ENCODE measurements around the gene TUBGCP3.

The TUBGCP3 gene

DNA sequence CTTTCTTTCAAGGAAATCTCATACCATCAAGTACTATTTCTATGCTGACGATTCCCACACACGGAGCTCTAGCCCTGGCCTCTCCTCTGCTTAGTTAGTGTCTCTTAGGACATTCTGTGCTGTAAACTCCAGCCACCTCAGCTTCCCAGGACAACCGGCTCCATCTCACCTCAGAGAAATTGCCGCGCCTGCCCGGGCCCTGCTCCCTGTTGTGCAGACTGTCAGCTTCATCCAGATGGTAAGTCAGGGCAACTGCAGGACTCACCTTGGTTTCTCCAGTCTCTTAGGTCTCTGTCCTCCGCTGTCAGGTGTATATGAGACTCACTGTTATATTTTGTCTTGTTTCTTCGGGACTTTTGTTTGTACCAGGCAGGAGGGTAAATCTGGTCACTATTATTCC lies 113.1 kb downstream of the TUBGCP3 start:
- no peak for DNase-seq

DNA sequence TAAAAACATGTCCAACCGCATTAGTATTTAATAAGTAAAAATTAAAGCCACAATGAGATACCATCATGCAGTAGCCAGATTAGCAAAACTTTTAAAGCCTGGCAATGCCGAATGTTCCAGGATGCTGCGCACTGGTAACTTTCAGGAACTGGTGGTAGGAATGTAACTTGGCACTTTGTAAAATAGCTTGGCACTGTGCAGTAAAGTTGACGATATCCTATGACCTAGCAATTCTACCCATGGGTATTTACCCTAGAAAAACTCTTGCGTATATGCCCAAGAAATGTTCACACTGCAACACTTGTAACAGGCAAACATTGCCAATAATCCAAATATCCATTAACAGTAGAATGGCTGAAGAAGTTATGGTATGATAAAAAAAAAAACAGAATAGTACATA lies 114.1 kb downstream of the TUBGCP3 start:
- DNase-seq, result no peak

DNA sequence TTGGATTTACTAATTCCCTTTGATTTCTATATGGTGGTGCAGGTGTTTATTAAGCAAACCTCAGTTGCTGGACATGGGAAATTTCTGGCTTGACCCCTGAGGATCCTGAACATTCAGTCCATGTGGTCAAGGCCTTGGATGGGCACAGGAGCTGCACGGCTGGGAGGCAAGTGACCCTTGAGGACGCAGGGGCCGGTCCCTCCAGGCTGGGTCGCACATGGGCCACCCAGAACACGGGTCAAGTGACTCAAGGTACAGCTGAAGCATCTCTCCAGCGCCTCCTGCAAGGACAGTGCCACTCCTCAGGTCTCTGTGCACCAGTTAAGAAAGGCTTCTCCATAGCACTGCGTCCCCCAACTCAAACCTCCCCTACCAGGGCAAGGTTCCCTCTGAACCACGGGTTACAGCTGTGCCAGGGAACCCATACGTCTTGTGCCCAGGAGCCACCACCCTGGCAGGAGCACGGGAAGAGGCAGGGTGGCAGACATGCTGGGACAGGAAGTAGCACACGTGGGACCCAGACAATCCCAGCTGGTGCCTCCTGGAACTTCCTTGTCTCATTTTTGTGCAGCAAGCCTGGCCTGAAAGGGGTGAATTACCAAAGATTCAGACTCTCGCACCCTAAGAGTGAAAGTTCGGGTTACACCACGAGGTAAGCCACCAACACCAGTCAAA lies 118.7 kb downstream of the TUBGCP3 start:
- DNase-seq, result no peak

GRCh38 chr13:112468069-112468468 lies 119.9 kb downstream of the TUBGCP3 start:
- DNase-seq, result no peak

- no peak for DNase-seq
Measured at GRCh38 chr13:112467236-112467635, 120.7 kb downstream of the TUBGCP3 start.

- no peak for DNase-seq
Measured at GRCh38 chr13:112466132-112467058, 121.6 kb downstream of the TUBGCP3 start.

DNA sequence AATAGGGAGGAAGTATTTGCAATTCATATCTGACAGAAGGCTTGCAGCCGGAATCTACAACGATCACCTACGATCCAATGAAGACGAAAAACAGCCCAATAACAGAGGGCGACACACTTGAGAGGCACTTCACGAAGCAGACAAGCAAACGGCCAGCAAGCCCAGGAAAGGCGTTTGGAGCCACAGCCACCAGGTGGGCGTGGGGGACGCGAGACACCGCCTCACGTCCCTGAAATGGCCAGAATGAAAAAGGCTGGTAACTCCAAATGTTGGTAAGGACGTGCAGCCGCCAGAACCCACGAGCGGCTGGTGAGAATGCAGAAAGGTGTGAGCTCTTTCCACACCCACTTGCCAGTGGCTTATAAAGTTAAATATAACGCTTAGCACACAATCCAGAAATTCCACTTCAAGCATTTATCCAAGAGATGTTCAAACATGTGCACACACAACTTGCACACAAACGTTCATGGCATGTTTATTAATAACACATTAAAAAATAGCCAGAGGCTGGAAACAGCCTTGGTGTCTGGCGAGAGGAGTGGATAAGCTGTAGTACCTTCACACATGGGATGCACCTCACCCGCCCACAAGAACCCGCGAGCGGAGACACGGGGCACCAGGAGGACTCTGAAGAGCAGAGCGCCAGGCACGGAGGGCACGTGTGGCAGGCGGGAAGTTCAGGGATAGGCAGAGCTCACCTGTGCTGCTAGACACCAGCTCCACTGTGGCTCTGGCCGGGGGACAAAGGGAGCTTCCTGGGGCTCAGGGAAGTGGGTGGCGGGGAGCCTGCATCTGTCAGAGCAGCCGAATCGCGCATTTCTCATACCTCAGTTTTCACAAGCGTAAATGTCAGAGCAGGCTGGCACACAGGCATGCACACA lies 122.5 kb downstream of the TUBGCP3 start:
- no peak for DNase-seq

DNA sequence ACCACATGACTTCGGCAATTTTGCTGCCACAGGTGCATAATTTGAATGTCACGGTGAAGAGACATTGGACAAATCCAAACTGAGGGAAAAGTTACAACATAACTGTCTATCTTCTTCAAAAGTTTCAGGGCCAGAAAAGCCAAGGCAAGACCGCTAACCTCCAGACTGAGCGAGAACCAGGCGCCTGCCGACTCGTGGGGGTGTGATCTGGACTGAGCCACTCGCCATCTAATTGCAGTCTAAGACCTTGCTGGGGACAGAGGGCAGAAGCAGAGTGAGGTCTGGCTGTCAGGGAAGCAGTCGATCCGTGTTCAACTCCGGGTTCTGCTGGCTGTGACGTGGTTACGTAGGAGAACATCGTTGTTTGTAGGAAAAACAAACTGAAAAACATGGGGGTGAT lies 123.2 kb downstream of the TUBGCP3 start:
- no peak for DNase-seq

GRCh38 chr13:112462408-112462807 lies 125.5 kb downstream of the TUBGCP3 start:
- DNase-seq, result no peak

- no peak for DNase-seq
Measured at GRCh38 chr13:112457485-112457884, 130.5 kb downstream of the TUBGCP3 start.

- DNase-seq, result no peak
Measured at GRCh38 chr13:112457081-112457480, 130.9 kb downstream of the TUBGCP3 start.

DNA sequence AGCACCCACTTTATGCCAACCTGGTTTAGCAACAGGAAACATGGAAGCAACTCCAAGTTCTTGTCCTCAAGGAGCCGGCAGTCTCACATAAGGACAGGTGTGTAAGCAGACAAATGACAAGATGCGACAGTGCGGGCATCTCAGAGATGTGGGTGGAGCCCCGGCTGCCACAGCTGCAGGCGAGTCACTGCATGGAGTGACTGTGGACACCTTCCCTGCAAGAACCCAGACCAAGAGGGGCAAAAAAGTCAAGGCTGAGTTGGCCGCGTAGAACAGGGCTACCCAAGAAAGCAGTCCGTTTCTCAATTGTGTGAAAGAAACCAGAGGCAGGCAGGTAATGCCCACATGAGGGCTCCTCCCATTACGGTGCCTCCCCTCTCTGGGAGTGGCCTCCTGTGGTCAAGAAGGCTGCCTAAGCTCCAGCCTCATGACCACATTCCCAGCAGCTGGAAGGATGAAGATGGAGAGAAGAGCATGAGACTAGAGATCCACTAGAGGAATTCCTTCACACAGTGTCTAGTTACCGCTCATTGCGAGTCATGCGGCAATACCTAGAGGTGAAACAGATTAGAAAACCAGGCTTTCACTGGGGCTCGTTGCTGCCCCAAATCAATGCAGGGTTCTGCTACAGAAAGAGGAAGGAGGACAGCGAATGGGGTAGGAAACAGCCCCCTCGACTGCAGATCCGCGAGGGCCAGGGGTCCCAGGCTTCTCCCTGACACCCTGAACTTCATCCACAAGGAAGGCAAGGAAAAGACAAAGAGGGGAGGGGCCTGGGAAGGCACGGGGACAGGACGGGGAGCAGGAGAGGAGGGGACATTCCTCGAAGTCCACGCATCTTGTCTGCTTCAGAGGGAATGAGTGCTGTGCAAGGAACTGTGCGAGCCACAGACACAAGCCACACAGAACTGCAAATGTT lies 131.6 kb downstream of the TUBGCP3 start:
- DNase-seq, result no peak

GRCh38 chr13:112455476-112456059 lies 132.4 kb downstream of the TUBGCP3 start:
- no peak for DNase-seq

DNA sequence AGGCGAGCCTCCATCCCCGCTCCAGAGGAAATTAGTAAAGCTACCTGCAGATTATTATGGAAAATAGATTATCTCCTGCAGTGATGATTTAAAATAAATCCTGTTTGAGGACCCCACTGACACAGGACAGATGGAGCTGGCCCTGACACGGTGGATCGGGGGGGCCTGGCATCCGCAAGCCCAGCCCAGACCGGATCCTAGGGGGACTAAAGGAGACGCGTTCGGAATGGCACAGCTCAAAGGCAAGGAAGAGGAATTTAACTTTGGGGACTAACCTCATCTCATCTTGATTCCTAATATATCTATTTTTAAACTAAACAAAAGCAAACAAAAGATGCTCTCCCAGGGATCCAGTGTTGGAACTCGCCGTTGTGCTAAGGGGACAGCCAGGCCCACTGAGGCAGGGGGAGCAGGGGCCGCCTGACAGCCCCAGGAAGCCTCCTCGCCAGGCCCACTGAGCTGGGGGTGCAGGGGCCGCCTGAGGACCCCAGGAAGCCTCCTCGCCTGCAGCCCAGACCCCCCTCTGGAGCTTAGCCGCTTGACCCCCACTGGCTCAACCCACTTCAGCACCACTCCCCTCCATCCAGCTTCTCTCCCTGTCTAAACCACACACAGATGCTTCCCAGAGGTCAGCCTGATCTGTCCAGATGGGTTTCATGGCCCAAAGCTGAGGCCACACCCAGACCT lies 133.2 kb downstream of the TUBGCP3 start:
- DNase-seq, result no peak

DNA sequence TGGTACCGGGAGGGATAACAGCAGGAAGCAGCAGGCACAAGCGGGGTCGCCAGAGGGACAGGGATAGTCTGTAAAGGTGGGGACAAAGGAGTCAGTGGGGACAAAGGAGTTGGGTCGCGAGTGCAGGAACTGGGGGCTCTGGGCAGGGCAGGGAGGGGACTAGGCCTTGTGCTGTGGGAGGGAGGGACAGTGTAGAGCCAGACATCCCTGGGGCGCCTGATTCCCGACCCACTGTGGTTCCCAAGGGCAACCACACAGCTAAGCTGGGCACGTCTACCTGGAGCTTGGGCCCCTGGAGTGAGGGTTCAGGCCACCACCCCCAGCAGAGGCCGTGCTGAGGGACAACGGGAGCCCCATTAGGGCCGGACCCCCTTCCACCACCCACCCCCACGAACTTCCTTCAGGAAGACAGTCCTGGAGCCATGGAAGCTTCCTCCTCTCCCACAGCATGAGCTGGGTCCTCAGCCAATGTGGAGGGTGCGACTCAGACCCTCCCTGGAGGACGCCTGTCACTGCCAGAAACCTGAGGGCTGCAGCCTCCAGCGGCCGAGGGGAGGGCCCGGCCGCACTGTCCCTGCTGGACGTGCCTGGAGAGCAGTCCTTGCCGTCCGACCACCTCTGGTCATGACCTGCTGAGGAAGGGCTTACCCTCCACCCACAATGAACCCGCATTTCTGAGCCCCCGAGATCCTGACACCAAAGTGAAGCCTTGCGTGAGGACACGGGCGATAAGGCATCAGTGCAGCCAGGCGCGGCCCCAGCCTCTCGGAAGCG lies 133.9 kb downstream of the TUBGCP3 start:
- DNase-seq, result no peak

DNA sequence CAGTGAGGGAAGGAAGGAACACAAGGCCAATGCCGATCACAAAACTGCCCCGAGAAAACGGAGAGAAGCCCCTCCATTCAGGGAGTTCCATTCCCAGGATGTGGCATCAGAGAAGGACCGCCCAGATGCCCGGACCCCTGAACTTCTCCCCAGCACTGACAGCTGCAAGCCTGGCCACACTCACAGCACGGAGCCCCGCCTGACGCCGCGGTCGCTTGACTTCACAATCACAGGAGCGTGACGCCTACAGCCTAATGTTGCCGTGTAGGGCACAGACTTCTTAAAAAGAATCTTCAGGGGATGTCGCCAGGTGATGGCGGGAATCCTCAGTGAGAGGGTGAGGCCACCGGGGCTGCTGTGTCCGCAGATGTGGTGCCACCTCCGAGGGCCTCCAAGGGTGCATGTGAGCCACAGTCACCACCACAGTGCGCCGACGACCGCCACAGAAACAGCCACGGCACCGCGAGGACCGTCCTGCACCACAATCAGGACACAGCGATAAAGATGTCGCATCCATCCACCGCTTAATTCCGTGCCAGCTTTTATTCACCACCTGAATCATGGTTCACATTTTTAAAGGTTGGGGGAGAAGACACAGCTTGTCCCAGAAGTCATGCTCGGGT lies 134.6 kb downstream of the TUBGCP3 start:
- DNase-seq, result no peak

- DNase-seq, result no peak
Measured at GRCh38 chr13:112452380-112453206, 135.4 kb downstream of the TUBGCP3 start.

DNA sequence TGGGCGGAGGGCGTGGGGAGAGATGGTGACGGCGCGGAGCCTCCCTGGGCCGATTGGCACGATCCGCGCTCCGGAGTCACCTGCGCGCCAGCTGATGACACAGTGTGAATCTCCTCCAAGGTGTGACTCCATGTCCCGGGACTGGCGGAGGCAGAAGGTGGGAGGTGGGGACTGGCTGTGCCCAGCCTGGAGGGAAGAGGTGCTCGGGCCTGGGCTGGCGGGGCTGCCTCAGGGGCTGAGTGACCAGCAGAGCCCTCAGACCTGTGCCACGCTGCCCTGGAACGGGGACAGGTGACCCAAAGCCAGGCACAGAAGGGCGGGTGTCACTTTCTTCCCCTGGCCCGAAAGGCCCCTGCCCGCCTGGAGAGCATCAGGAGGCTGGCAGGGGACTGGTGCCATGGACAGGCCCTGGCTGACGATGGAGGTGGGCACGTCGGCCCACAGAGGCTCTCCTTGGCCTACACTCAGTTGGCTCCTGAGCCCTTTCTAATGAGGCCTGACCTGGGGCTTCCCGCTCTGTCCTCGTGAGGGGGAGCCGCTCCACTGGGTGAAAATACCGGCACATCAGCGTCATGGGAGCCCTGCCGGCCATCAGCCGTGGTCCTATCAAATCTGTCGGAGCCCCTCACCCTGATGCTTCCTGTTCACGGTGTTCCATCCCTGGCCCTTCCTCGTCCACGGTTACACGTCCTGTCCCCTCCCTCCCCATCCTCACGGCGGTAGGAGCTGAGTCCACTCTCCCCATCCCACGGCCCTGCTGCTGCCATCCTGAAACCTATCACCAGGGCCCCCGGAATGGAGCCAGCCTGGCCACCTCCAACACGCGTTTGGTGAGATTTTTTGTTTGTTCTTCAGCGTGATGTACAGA lies 136.2 kb downstream of the TUBGCP3 start:
- DNase-seq, result no peak

Measured in NCI-H1105 treated with DMSO at 0.1 percent for 48 hours (cell line).